Stimulated activated CD8-positive, alpha-beta memory T cell treated with anti-CD3 and anti-CD28 coated beads, Interleukin-15, amount 100 ng/mL, for 48 hours (primary cell): ENCODE measurements around the gene COL5A3.

Experiments used
- DNase-seq, 2 donors: peaks; one replicate each; pipeline ENCODE4 v3.0.0-alpha.2; 2020; ENCODE audit warnings: low read depth in 2 of 2

COL5A3 gene

GRCh38 chr19:10010939-10011338, 635 bp upstream of the COL5A3 start:
- DNase-seq = no peak

DNA sequence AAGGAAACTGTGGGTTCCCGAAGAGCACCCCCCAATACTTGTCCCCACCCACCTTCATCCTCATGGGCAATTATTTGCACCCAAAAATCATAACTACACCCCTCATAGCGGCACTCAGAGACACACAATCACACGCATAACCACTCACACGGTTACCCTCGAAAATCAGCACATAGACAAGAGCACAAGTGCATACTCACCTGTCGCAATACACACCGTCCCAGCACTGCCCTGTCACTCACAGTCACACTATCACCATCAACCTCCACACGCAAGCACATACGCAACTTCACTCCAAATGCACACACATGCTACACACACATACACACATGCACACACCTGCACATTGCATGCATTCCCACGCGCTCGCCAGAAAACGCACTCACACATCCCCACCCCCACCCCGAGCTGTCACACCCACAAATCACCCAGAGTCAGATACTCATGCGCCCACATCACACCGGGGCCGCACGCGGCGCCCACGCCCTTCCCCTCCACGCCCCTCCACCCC, 535 bp downstream of the COL5A3 start:
- DNase-seq = no peak

GRCh38 chr19:10008184-10008765, 2.0 kb downstream of the COL5A3 start:
- DNase-seq = no peak

DNA sequence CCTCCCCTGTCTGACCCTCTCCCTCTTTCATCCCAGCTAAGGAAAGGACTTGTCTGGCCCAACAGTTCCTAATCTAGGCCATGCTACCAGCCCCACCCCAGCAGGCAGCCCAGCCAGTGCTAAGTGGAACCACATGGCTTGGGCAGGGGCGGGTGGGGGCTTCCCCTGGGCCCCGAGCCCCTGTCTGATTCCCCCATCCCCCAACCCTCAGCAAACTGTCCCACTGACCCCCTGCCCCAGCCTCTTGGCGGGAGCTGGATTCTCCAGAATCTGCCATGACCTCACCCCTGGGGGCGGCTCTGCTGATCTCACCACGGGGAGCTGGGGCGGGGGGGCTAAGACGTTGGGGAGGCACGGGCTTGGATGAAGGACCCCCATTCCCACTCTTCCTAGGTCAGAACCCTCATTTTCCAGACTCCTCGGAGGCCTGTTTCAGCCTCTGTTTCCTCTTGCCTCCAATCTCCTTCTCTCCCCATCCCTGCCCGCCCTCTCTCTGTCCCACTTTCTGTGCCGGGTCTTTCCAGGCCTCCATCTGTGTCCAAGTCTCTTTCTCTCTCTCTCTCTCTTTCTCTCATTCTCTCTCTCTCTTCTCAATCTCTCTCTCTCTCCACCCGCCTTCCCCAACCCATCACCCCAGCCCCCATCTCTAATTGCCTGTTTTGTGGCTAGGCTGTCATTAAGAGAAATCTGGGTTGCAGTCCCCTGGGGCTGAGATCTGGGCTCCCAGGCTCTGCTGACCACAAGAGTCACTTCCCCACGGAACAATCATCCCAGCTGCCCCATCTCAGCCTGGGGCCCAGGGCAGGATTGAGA, 2.7 kb downstream of the COL5A3 start:
- no peak for DNase-seq

- no peak for DNase-seq
These were observed 3.5 kb downstream of the COL5A3 start for GRCh38 chr19:10006752-10007323.

GRCh38 chr19:10006335-10006708, 4.0 kb downstream of the COL5A3 start:
- DNase-seq = peak in 1 of 2 donors; percentile 17

GRCh38 chr19:10005632-10006334, 4.5 kb downstream of the COL5A3 start:
- no peak for DNase-seq

DNA sequence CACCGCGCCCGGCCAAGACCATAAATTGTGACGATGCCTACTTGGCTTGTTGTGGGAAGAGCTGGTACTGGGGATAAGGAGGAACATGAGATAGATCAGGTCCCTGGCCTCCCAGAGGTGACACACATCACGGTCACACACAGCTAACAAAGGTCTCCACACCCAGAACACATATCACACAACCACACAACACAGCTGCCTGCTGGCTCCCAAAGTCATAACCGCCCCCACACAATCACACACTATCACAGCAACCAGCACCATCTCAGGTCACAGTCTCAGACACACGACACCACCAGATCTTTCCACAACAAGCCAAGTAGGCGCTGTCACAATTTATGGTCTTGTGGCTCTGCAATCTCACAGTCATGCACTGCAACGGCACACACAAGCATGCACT, 5.7 kb downstream of the COL5A3 start:
- DNase-seq = no peak

DNA sequence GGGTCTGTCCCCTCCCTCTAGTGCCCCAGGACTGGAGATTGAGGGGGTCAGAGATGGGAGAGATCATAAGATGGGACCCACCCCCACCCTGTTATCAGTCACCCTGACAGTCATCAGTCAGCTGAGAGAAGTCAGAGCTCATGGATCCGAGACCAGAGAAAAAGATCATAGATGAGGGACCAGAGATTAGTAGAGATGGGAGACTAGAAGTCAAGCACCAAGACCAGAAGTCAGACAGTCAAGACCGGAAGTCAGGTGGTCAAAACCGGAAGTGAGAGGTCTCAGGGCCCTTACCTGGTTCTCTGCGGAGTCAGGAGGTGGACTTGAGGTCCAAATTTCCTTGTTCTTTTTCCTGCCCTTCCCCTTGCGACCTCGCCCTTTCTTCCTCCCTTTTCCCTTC, 7.0 kb downstream of the COL5A3 start:
- no peak for DNase-seq

DNA sequence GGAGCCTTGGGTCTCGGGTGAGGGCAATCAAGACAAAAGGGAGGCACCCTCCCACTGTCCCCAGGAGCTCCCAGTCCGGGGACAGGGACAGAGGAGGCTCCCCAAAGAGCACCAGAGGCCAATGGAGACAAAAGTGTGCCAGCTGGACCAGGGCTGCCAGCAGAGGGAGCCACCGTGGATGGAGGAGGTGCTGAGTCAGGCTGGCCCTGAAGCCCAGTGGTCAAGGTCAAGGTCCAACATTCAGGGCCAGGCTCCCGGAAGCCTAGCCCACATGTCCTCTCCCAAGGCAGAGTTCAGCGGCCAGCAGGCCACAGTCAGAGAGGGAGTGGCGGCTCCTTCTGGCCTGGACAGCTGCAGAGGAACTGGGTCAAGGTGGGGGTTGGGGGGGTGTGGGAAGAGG, 8.4 kb downstream of the COL5A3 start:
- DNase-seq = no peak

GRCh38 chr19:10000171-10000826, 10.0 kb downstream of the COL5A3 start:
- DNase-seq = peak; percentile 44 to 47

- DNase-seq = no peak
These were observed 13.8 kb downstream of the COL5A3 start for GRCh38 chr19:9996541-9996940.

DNA sequence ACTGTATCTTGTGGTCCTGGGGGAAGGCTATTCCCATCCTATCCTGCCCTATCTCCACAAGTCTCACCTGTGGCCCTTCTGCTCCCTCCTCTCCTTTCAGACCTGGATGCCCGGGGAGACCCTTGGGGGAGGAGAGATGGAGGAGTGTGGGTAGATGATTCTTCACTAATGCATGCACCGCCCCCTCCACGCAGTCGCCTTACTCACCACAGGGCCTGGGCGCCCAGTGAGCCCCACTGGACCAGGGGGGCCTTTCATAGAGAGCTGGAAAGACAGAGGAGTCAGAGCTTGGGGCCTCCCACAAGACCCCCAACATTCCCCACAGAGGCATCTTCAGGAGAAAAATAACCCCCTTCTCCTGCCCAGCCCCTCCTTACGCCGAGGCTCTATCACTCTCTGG, 14.3 kb downstream of the COL5A3 start:
- no peak for DNase-seq

GRCh38 chr19:9995084-9995483, 15.2 kb downstream of the COL5A3 start:
- DNase-seq = no peak

DNA sequence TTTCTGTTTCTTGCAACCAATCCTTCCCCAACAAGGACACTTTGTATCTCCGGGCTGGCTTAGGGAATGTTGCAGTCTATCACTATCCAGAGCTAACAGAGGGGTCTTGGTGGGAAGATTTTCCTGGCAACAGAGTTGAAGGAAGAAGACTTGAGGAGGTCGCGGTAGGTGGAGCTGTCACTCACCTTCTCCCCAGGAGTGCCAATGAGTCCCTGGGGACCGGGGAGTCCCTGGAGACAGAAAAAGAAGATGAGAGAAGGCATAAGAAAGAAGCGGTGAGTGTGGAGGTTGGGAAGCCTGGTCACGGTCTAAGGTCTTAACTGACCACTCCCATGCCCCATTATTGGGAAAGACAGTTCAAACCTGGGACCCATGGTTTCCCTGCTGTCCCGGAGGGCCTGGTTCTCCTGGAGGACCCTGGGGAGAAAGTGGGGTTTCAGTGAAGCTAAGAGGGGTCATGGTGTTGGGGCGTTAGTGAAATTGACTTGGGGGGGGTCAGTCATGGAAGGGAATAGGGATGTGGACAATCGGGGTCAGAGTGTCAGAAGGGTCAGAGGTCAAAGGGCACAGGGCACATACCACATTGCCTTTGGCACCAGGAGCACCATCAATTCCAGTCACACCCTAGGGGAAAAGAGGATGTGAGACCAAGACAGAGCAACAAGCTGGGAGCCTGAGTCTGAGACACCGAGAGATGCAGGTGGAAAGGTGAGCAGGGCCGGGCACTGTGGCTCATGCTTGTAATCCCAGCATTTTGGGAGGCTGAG, 18.7 kb downstream of the COL5A3 start:
- no peak for DNase-seq

DNA sequence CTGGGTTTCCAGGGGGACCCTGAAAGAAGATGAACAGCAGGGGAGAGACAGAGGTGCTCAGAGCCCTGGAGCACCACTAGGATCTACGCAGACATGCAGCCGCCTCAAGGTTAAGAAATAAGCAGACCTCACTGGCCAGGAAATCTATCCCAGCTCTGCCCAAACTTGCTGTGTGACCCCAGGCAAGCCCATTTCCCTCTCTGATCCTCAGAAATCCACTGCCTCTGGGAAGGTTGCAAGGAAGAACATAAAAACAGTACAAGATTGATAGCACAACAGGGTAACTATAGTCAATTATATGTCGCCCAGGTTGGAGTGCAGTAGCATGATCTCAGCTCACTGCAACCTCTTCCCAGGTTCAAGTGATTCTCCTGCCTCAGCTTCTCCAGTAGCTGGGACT, 20.8 kb downstream of the COL5A3 start:
- no peak for DNase-seq

- DNase-seq = no peak
These were observed 23.5 kb downstream of the COL5A3 start for GRCh38 chr19:9986787-9987281.

- DNase-seq = no peak
These were observed 28.7 kb downstream of the COL5A3 start for GRCh38 chr19:9981406-9982260.

DNA sequence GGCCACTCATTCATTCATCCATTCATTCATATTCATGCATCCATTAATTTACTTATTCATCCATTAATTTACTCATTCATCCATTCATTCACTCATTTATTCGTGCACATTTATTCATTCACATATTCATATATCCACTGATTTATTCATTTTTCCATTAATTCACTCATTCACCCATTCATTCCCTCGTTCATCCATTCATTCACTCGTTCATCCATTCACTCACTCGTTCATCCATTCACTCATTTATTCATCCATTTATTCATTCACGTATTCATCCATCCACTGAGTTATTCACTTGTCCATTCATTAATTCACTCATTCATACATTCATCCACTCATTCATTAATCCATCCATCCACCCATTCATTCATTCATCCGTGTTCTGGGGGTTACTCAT, 38.2 kb downstream of the COL5A3 start:
- no peak for DNase-seq
